GM18907 (cell line): ENCODE data around the gene BSND.

ENCODE experiments used
- ATAC-seq: cut with Tn5 transposase; IDR thresholded peaks from one replicate; pipeline ENCODE4 v1.9.1; 2021; ENCODE audit warnings: mild to moderate bottlenecking, moderate library complexity; ENCODE audit not compliant: unreplicated experiment

The BSND gene

DNA sequence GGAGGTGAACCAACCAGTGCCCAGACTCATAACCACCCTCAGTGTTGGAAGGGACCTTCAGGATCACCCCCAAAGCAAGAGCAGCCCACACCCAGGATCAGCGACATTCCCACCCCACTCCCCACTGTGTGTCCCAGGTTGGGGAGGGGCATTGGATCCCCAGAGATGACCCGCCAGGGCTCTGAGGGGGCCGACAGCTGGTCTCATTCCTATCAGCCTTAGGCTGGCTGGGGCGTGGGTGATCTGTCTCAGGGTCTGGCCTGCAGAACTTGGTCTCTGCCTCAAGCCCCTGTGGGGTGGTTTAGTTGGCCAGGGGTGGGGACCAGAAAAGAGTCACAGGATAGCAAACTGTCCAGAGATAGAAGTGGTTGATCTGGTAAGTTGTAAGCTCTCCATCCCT lies 7.8 kb upstream of the BSND start:
- no peak for ATAC-seq

DNA sequence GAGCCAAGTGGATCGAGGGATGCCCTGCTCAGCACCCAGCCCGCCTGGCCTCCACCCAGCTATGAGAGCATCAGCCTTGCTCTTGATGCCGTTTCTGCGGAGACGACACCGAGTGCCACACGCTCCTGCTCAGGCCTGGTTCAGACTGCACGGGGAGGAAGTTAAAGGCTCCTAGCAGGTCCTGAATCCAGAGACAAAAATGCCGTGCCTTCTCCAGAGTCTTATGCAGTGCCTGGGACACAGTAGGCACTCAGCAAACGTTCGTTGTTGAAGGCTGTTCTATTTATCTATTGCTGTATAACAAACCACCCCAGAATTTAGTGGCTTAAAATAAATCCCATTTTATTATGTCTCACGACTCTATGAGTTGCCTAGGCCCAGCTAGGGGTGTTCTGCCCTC lies 6.8 kb upstream of the BSND start:
- ATAC-seq: no peak

DNA sequence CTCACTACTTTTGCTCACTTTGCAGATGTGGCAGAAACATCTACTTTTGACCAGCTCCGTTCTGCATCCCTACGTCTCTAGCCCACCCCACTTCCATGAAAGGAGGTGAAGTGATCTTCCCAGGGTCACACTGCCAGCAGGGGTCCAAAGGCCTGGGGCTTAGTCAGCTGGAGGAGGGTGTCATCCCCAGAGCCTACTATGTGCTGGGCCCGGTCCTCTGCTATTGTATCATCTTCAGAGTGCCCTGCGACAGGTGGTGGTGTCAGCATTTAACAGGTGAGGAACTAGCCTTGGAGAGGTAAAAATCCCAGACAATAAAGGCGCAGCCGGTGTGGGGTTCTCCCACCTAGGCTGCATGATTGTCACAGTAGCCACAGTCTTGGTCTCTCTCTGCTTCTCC lies 5.6 kb upstream of the BSND start:
- no peak for ATAC-seq

DNA sequence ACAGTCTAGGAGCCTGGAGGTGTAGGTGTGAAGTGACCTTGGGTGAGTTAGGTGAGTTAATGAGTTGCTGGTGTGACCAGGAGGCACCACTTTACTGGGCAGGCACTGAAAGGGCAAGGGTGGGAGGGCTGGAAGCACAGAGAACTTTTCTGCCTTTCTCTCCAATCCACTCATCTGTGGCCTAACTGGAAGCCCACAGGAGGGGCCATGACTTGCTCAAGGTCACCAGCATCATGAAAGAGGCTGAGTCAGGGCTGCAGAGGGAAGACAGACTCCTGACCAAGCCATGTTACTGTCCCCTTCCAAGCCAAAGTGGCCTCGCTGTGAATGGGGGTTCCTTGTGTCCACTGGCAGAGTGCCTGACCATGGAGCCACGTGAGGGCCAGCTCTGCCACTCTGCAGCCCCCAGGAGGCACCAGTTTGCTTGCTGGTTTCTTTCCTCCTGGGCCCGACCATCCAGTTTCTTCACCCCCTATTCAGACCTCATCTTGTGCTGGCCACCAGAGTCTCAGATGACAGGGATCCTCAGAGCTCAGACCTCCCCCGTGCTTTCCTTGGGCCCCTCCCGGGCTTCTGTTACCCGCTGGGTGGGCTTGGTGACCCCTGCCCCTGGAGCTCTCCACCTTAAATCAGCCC lies 4.3 kb upstream of the BSND start:
- no peak for ATAC-seq

DNA sequence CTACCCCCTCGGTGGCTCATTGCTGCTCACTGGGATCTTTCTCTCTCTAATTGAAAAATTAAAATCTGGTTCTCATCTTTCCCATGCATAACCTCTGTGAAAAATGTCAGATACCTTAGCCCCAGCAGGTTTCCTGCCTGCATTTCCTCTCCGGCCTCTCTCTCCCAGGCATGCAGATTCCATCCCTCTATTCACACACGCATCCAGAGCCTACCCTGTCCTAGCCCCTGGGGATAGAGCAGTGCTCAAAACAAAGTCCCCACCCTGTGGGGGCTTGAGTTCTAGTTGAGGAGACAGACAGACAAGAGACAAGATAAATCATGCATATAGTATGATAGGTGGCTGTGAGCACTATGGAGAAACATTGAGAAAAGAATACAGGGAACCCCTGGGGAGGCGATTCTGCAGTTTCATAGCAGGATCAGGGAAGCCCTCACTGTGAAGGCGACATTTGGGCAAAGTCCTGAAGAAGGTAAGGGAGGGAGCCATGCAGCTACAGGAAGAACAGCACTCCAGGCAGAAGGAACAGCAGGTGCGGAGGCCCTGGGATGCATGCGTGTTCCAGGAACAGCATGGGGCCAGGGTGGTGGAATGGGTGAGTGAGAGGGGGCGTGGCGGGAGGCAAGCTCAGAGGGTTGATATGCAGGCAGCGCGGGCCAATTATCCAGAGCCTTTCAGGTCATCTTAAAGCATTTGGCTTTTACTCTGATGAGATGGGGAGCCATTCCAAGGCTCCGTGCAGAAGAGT lies 3.5 kb upstream of the BSND start:
- no peak for ATAC-seq

- no peak for ATAC-seq
These were observed 2.9 kb upstream of the BSND start for GRCh38 chr1:54995835-54996234.

DNA sequence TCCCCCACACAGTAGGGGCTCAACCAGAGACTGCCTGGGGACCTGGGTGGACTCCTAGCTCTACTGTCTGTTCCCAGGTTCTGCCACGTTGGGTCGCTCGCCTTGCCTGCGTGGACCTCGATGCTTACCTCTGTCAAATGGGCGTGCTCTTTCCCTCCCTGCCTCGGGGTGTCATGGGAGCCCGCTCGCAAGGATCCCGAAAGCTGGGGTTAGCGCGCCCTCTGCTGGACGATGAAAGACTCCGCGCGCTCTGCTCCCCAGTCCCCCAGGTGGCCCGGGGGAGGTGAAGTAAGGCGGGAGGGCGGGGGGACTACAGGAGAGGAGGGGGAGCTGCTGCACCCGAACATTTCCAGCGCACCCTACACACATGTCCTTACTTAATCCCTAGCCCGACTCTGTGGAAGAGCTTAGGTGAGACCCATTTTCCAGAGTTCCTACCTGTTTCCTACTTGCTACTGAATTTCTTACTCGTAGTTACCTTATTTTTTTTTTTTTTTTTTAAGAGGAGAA lies 2.3 kb upstream of the BSND start:
- ATAC-seq: peak; percentile 73

- no peak for ATAC-seq
These were observed 1.6 kb upstream of the BSND start for GRCh38 chr1:54996869-54997710.

DNA sequence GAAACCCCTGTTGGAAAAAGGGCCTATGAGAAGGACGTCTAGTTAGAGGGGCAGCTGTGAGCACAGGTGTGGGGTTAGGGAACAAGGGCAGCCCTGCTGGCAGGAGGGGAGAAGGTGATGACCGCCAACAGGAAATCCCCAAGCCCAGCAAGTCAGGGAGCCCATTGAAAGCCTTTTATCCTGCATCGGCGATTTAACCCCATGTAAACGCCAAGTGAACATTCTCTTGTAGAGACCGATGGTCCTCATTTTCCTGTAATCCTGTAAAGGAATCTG lies 1.1 kb upstream of the BSND start:
- ATAC-seq: no peak

DNA sequence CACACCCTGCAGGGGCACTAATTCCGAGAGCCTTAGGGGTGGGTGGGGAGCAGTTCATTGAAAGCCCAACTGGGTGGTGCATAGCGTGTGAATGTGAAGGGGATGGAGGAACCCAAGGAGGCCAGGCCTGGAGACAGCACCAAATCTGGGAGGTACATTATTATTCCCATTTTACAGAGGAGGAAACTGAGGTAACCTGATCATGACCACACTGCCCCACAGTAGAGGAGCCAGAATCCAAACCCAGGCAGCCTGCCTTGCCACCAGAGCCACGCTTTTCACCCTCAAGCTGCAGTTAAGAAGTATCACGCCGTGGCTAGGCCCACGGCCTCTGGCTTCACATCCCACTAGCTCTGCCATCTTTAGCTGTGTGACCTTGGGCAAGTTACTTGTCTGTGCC lies 633 bp upstream of the BSND start:
- no peak for ATAC-seq

DNA sequence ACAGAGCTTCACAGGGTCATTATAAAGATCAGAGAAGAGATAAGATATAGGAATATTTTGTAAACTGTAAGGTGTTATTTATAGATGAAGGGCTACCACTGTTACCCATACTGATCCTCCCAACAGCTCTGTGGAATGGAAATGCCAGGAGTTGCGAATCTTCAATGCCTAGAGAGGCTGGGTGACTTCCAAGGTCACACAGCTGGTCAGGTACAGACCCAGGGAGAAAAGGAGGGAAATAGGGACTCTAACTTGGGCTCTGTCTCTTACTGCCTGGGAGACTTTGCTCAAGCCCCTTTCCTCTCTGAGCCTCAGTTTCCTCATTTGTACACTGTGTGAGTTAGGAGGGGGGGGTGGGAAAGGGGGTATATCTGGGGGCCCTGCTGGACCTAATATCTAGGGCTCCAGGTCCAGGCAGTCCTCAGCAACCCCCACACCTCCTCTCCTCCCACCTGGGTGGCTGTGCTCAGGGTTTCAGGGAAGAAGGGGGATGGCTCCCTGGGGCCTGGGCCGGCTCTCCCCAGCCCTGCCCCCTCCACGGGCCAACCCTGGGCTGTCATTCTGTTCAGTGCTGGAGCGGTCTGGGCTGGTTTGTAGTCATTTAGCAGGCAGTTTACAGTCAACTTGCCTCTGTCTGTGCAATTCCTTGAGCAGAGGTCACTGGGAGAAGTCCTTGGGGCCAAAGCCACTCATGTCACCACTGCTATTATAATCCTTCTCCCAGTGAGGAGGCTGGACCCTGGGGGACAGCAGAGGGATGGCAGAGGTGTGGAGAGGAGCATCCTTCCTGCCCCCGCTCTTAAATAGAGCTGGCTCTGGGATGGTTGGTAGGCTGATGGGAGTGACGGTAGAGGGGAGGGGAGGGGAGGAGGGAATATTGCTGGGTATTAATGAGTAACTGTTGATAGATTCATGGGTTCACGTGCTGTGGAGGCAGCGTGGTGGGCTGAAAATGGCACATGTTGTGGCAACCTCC lies 1.7 kb downstream of the BSND start:
- ATAC-seq: no peak

GRCh38 chr1:55001311-55001710 lies 2.6 kb downstream of the BSND start:
- ATAC-seq: no peak

DNA sequence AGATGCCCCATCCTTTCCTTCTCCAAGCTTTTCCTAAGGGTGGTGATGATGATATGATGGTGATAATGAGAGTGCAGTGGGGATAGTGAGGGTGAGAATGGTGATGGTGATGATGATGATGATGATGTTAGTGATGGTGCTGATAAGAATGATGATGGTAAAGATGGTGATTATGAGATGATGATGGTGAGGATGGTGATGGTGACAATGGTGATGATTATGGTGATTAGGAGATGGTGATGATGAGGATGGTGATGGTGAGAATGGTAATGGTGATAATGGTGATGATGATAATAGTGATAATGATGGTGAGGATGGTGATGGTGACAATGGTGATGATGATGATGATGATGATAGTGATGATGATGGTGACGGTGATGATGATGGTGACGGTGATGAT lies 4.0 kb downstream of the BSND start:
- no peak for ATAC-seq

- no peak for ATAC-seq
These were observed 6.8 kb downstream of the BSND start for GRCh38 chr1:55005351-55006140.

GRCh38 chr1:55006931-55007330 lies 8.2 kb downstream of the BSND start:
- no peak for ATAC-seq

DNA sequence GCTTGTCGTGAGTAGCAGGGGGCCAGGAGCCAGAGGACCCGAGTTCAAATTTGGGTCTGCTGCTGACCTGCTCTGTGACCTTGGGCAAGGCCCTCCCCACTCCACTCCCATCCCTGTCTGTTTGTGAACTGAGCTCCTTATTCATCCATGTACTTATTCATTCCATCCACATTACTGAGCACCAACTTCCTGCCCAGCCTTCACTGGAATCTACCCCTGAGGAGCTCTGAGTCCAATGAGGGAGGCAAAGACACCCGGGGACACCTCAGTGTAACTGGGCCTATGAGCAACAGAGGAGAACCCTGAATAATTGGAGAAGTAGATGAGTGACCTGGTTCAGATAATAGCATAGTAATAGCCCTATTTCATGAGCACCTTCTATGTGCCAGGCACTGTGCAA lies 8.9 kb downstream of the BSND start:
- no peak for ATAC-seq

DNA sequence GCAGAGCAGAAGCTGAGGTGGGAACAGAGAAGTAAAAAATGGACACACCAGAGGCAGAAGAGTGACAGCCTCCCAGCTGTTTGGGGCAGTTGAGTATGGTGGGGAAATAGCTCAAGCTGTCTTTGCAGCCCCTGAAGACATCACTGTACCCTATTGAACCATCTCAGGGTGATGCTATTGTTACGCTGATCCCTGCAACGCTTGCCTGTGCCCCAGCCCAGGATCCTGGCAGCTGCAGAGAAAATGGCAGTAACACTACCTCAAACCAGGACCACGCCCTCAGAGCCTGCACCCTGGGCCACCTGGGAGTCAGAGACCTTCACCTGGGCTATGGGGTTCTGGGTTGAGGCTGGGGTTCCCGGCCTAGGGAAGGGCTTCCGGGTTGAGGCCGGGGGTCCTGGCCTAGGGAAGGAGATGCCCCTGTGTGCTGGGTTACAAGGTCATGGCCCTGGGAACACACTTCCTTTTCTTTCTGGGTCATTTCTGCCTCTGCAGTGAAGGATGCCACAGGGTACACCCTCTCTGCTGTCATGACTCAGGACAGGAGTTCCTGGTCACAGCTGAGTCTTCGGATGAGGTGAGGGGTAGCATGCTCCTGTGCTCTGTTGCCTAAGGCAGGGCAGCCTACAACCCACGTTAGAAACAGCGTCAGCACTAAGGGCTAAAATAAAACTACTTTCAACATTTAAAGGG lies 11.6 kb downstream of the BSND start:
- no peak for ATAC-seq

- ATAC-seq: no peak
These were observed 12.1 kb downstream of the BSND start for GRCh38 chr1:55010887-55011217.

- no peak for ATAC-seq
These were observed 13.9 kb downstream of the BSND start for GRCh38 chr1:55012661-55013060.

DNA sequence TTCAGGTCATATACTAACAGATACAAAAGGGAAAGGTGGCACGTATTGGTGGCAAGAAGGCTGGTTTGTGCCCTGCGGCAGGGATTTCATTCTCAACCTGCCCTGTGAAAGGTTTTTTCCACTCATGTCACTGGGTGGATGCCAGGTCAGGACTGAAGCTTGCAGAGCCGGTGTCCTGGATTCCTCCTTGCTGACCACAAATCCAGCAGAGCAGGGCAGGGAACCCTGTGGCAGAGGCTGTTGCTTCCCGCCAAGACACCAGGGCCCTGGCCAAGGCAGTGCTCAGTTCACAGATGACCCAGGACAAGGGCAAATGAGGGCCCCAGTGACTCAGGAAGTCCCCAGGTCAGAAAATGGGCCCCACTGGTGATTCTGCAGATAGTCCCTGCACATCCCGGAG lies 16.4 kb downstream of the BSND start:
- no peak for ATAC-seq
